HepG2 (cell line): ENCODE data around the gene CHP1. TPM values are rescaled to one million over a fixed set of nuclear protein-coding genes. Genes with fewer than 3 reads are reported as not detected.

Experiments
- AKAP8 ChIP-seq: sonication (generic); formaldehyde crosslinking; IDR thresholded peaks from 2 replicates; pipeline ENCODE4 v1.5.1; 2020; ENCODE audit warnings: mild to moderate bottlenecking, missing genetic modification reagents
- ELF4 ChIP-seq: sonication (generic); formaldehyde crosslinking; IDR thresholded peaks from 2 replicates; pipeline ENCODE4 v1.5.0; 2020; ENCODE audit warnings: missing genetic modification reagents, mild to moderate bottlenecking, moderate library complexity, borderline replicate concordance
- GPN1 ChIP-seq: sonication (generic); formaldehyde crosslinking; IDR thresholded peaks from 2 replicates; pipeline ENCODE4 v1.5.1; 2020; ENCODE audit warnings: missing genetic modification reagents, borderline replicate concordance
- HDAC6 ChIP-seq: fragments of 200-600 bp; sonication (generic); IDR thresholded peaks from 2 replicates; pipeline ENCODE4 v1.7.0; 2017; ENCODE audit warnings: mild to moderate bottlenecking, antibody characterized with exemption, low read length, low read depth
- HNF4A ChIP-seq: sonication (generic); formaldehyde crosslinking; IDR thresholded peaks from 2 replicates; pipeline ENCODE4 v1.4.0; 2020; ENCODE audit warnings: missing genetic modification reagents
- KDM5A ChIP-seq: fragments of 200-600 bp; sonication (generic); IDR thresholded peaks from 2 replicates; pipeline ENCODE4 v1.7.0; 2018; ENCODE audit warnings: antibody characterized with exemption, mild to moderate bottlenecking, low read length, borderline replicate concordance
- KDM5B ChIP-seq: sonication (generic); formaldehyde crosslinking; IDR thresholded peaks from 2 replicates; pipeline ENCODE4 v1.4.0; 2020; ENCODE audit warnings: missing genetic modification reagents, mild to moderate bottlenecking, borderline replicate concordance
- MED1 ChIP-seq: sonication (generic); formaldehyde crosslinking; IDR thresholded peaks from 2 replicates; pipeline ENCODE4 v1.4.0; 2020; ENCODE audit warnings: missing genetic modification reagents
- NPAS2 ChIP-seq: sonication (generic); formaldehyde crosslinking; IDR thresholded peaks from 2 replicates; pipeline ENCODE4 v1.8.0; 2022; ENCODE audit warnings: mild to moderate bottlenecking, missing genetic modification reagents, borderline replicate concordance
- SMARCE1 ChIP-seq: fragments of 450-650 bp; IDR thresholded peaks from 2 replicates; pipeline ENCODE4 v1.6.1; 2017; ENCODE audit warnings: borderline replicate concordance
- TARDBP ChIP-seq: sonication (generic); formaldehyde crosslinking; IDR thresholded peaks from 2 replicates; pipeline ENCODE4 v1.8.0; 2022; ENCODE audit warnings: mild to moderate bottlenecking, missing genetic modification reagents
- TCF12 ChIP-seq, 2 experiments: fragments of 450-650 bp in 1 of 2; sonication (generic) in 1 of 2; formaldehyde crosslinking in 1 of 2; IDR thresholded peaks; 2 replicates each; pipeline versions ENCODE4 v1.6.1 to v1.8.0; 2017 to 2022; ENCODE audit warnings: antibody characterized with exemption in 1 of 2, mild to moderate bottlenecking in 1 of 2, missing genetic modification reagents in 1 of 2, moderate library complexity in 1 of 2
- TRIM24 ChIP-seq: sonication (generic); formaldehyde crosslinking; IDR thresholded peaks from 2 replicates; pipeline ENCODE4 v1.8.0; 2022; ENCODE audit warnings: mild to moderate bottlenecking, missing genetic modification reagents
- XBP1 ChIP-seq: sonication (generic); formaldehyde crosslinking; IDR thresholded peaks from 2 replicates; pipeline ENCODE4 v1.5.0; 2020; ENCODE audit warnings: missing genetic modification reagents
- ZNF263 ChIP-seq: sonication (generic); formaldehyde crosslinking; IDR thresholded peaks from 2 replicates; pipeline ENCODE4 v1.4.0; 2020; ENCODE audit warnings: missing genetic modification reagents
- ZNF331 ChIP-seq: sonication (generic); formaldehyde crosslinking; IDR thresholded peaks from 2 replicates; pipeline ENCODE4 v1.4.0; 2020; ENCODE audit warnings: missing genetic modification reagents
- ZNF589 ChIP-seq: sonication (generic); formaldehyde crosslinking; conservative IDR thresholded peaks from 2 replicates; pipeline ENCODE4 v1.8.0; 2022; ENCODE audit warnings: mild to moderate bottlenecking, moderate library complexity, missing genetic modification reagents
- ZNF598 ChIP-seq: sonication (generic); formaldehyde crosslinking; IDR thresholded peaks from 2 replicates; pipeline ENCODE4 v1.5.1; 2020; ENCODE audit warnings: mild to moderate bottlenecking, missing genetic modification reagents, borderline replicate concordance
- ZNF605 ChIP-seq: sonication (generic); formaldehyde crosslinking; IDR thresholded peaks from 2 replicates; pipeline ENCODE4 v1.8.0; 2022; ENCODE audit warnings: mild to moderate bottlenecking, missing genetic modification reagents
- ZNF776 ChIP-seq: sonication (generic); formaldehyde crosslinking; IDR thresholded peaks from 2 replicates; pipeline ENCODE4 v1.4.0; 2020; ENCODE audit warnings: mild to moderate bottlenecking, missing genetic modification reagents
- ZNF891 ChIP-seq: sonication (generic); formaldehyde crosslinking; IDR thresholded peaks from 2 replicates; pipeline ENCODE4 v1.5.0; 2020; ENCODE audit warnings: mild to moderate bottlenecking, missing genetic modification reagents
- ZSCAN22 ChIP-seq: sonication (generic); formaldehyde crosslinking; IDR thresholded peaks from 2 replicates; pipeline ENCODE4 v1.4.0; 2020; ENCODE audit warnings: mild to moderate bottlenecking, missing genetic modification reagents
- polyA plus RNA-seq, 8 experiments: library from polyadenylated mRNA; depleted of rRNA in 3 of 8; stranded (reverse) in 7 of 8; unstranded in 1 of 8; fragments of >200 nt; fragmentation: Illumina TruSeq in 4 of 8; extraction: Trizol in 4 of 8; gene quantifications; 2 replicates each; pipeline versions ENCODE4 v1.2.1 to v1.2.3, GENCODE V29; 2011 to 2016; ENCODE audit warnings: low read depth in 4 of 8, missing spikeins in 1 of 8, mixed read lengths in 1 of 8; ENCODE audit not compliant: insufficient read depth in 1 of 8
- total RNA-seq, 5 experiments: library from RNA; depleted of rRNA; stranded (reverse); fragments of >200 nt; fragmentation: Illumina TruSeq; extraction: Trizol; gene quantifications; 2 replicates each; pipeline ENCODE4 v1.2.3, GENCODE V29; 2016; ENCODE audit warnings: low read depth in 1 of 5
- TF ChIP-seq, protein P1 (sequence below): IDR thresholded peaks from 2 replicates; pipeline ENCODE4 v1.6.1; 2016; ENCODE audit warnings: mild to moderate bottlenecking, missing biosample characterization, missing genetic modification reagents
- TF ChIP-seq, protein P2 (sequence below): sonication (generic); formaldehyde crosslinking; IDR thresholded peaks from 2 replicates; pipeline ENCODE4 v1.5.0; 2020; ENCODE audit warnings: missing genetic modification reagents, mild to moderate bottlenecking, borderline replicate concordance
- TF ChIP-seq, protein P3 (sequence below): sonication (generic); formaldehyde crosslinking; IDR thresholded peaks from 2 replicates; pipeline ENCODE4 v1.4.0; 2020; ENCODE audit warnings: missing genetic modification reagents, borderline replicate concordance

CHP1 gene
- total and polyA plus RNA-seq, 2 of the 13 experiments (the other 11 are each of a cell fraction or from before 2014, with no cell fraction given): 49.6 to 76.4 TPM

DNA sequence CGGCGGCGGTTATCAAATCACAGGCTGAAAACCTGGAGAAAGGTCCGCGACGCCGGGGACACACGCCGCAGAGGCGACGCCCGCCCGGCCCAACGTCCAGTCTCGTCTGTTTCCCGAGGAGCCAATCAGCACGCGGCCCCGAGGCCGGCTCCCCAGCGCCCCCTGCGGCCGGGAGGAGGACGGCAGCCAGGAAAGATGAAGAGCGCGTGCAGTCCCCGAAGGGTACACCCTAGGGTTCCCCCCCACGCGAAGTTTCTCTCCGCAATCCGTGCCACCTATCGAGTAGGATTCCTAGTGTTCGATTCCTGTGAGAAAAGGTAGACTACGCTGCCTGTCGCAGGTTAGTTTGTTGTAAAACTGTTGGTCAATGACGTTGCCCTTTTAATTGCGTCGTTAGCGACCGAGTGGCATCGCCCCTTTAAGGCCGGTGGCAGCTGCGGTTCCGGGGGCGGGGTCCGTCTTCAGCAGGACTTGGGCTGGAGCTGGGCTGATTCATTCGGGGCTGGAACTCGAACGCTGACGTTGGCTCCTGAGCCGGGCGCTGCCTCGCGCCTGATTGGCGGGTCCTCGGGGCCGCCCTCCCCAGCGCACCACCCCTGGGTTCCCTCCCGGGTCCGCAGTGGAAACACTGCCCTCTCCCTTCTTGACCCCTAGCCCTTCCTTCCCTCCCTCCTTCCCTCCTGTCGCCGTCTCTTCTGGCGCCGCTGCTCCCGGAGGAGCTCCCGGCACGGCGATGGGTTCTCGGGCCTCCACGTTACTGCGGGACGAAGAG lies at the start of gene CHP1, which contains the start of gene EXD1 (continued):
- TF ChIP-seq ELF4 (CRISPR knock-in tag): peak; percentile 67; the same call in 1 of the 2 replicates
- no peak for TF ChIP-seq XBP1
- peak; percentile 92; the same call in 1 of the 2 replicates for TF ChIP-seq ZNF598 (CRISPR knock-in tag)
- TF ChIP-seq KDM5A: peak; percentile 90
- no peak for TF ChIP-seq NPAS2 (CRISPR knock-in tag)
- TF ChIP-seq, protein P1, sequence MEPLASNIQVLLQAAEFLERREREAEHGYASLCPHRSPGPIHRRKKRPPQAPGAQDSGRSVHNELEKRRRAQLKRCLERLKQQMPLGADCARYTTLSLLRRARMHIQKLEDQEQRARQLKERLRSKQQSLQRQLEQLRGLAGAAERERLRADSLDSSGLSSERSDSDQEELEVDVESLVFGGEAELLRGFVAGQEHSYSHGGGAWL (CRISPR knock-in tag): peak; percentile 85
- TF ChIP-seq, protein P2, sequence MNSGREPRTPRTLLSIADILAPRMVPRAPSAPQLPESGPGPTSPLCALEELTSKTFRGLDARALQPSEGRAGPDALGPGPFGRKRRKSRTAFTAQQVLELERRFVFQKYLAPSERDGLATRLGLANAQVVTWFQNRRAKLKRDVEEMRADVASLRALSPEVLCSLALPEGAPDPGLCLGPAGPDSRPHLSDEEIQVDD (CRISPR knock-in tag): peak; percentile 40; the same call in 1 of the 2 replicates
- TF ChIP-seq, protein P3, sequence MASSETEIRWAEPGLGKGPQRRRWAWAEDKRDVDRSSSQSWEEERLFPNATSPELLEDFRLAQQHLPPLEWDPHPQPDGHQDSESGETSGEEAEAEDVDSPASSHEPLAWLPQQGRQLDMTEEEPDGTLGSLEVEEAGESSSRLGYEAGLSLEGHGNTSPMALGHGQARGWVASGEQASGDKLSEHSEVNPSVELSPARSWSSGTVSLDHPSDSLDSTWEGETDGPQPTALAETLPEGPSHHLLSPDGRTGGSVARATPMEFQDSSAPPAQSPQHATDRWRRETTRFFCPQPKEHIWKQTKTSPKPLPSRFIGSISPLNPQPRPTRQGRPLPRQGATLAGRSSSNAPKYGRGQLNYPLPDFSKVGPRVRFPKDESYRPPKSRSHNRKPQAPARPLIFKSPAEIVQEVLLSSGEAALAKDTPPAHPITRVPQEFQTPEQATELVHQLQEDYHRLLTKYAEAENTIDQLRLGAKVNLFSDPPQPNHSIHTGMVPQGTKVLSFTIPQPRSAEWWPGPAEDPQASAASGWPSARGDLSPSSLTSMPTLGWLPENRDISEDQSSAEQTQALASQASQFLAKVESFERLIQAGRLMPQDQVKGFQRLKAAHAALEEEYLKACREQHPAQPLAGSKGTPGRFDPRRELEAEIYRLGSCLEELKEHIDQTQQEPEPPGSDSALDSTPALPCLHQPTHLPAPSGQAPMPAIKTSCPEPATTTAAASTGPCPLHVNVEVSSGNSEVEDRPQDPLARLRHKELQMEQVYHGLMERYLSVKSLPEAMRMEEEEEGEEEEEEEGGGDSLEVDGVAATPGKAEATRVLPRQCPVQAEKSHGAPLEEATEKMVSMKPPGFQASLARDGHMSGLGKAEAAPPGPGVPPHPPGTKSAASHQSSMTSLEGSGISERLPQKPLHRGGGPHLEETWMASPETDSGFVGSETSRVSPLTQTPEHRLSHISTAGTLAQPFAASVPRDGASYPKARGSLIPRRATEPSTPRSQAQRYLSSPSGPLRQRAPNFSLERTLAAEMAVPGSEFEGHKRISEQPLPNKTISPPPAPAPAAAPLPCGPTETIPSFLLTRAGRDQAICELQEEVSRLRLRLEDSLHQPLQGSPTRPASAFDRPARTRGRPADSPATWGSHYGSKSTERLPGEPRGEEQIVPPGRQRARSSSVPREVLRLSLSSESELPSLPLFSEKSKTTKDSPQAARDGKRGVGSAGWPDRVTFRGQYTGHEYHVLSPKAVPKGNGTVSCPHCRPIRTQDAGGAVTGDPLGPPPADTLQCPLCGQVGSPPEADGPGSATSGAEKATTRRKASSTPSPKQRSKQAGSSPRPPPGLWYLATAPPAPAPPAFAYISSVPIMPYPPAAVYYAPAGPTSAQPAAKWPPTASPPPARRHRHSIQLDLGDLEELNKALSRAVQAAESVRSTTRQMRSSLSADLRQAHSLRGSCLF (CRISPR knock-in tag): peak; percentile 78; the same call in 1 of the 2 replicates
- peak; percentile 75 for TF ChIP-seq TARDBP (CRISPR knock-in tag)
- peak; percentile 72 for TF ChIP-seq AKAP8 (CRISPR knock-in tag)
- no peak; the same call in 1 of the 2 replicates for TF ChIP-seq GPN1 (CRISPR knock-in tag)
- no peak for TF ChIP-seq ZNF589 (CRISPR knock-in tag)
- TF ChIP-seq TCF12 (IDR thresholded peaks at IDR 0.05): no peak
- peak; percentile 47; the same call in 1 of the 2 replicates for TF ChIP-seq TCF12 (CRISPR knock-in tag; IDR thresholded peaks at IDR 0.05)
- peak; percentile 96 for TF ChIP-seq KDM5B
- TF ChIP-seq SMARCE1: no peak
- TF ChIP-seq ZNF331: peak; percentile 86
- no peak; the same call in 1 of the 2 replicates for TF ChIP-seq TRIM24 (CRISPR knock-in tag)
- peak; percentile 96; the same call in 1 of the 2 replicates for TF ChIP-seq ZNF891 (CRISPR knock-in tag)
- TF ChIP-seq ZNF605 (CRISPR knock-in tag): peak; percentile 100
- peak; percentile 45 for TF ChIP-seq MED1 (CRISPR knock-in tag)
- TF ChIP-seq ZSCAN22 (CRISPR knock-in tag): peak; percentile 81
- peak; percentile 28 for TF ChIP-seq HNF4A (CRISPR knock-in tag)
- TF ChIP-seq ZNF263: peak; percentile 35; the same call in 1 of the 2 replicates
- peak; percentile 91; the same call in 1 of the 2 replicates for TF ChIP-seq ZNF776 (CRISPR knock-in tag)
- no peak for TF ChIP-seq HDAC6
